ENCODE results near the gene ANAPC15. TPM values are rescaled to one million over a fixed set of nuclear protein-coding genes. Genes with fewer than 3 reads are reported as not detected.
A peak's percentile ranks its signal among the peaks of the same experiment; 100 is the strongest.
"Not testable (repeated sequence)": the region's sequence is repeated elsewhere in the genome, so short reads cannot be mapped to it uniquely, and the experiment has no call there.

The ANAPC15 gene
- total and polyA plus RNA-seq, 7 experiments from 2014 or later = 43.0 to 113 (median 50.1) TPM

GRCh38 chr11:72150882-72151281 lies 38.4 kb upstream of the ANAPC15 start:
- peaks cover 0 to 12% (median 5%) of the 10 kb centered on the region in 5 donors for H3K27me3 Mint-ChIP-seq
- CTCF ChIA-PET = no interaction called here
- H3K27ac Mint-ChIP-seq = no peak overlapping the region

GRCh38 chr11:72146625-72147024 lies 34.1 kb upstream of the ANAPC15 start:
- no peak overlapping the region for H3K4me3 ChIP-seq (ENCODE audit: low read length)
- no peak overlapping the region for H3K27ac ChIP-seq (ENCODE audit: low read depth, low read length)
- CTCF ChIA-PET = interaction anchor here (0.6 kb wide), 1 partner anchor 121 kb away, joined by 6 read pairs; no protein-coding TSS in a partner anchor
- no peaks in the 10 kb centered on the region for H3K36me3 ChIP-seq (ENCODE audit: control insufficient read depth in 2 of 3, insufficient read depth in 3 of 3, low read length in 3 of 3)
- Mint-ChIP-seq H3K4me3 (no peak overlapping the region), H3K4me1 (peaks cover 0 to 7% (median 3%) of the 10 kb centered on the region in 7 donors), H3K27me3 (peaks cover 0 to 11% (median 4%) of the 10 kb centered on the region in 5 donors), H3K9me3 (no peaks in the 10 kb centered on the region), H3K27ac (no peak overlapping the region), H3K36me3 (no peaks in the 10 kb centered on the region)
- H3K27me3 ChIP-seq (ENCODE audit: control insufficient read depth in 2 of 2, insufficient read depth in 2 of 2, low read length in 2 of 2) = no peaks in the 10 kb centered on the region
- no peaks in the 10 kb centered on the region for H3K4me1 ChIP-seq (ENCODE audit: control insufficient read depth in 2 of 2, insufficient read depth in 2 of 2, low read length in 2 of 2)
- DNase-seq (no peak), ATAC-seq (no peak)
- intact Hi-C loops (cut with micrococcal nuclease) = no loop called here
- POLR2A ChIA-PET = no interaction called here
- no peaks in the 10 kb centered on the region for H3K9me3 ChIP-seq (ENCODE audit: control insufficient read depth in 2 of 3, low read length in 3 of 3)

More at GRCh38 chr11:72150882-72151281, 38.4 kb upstream of the ANAPC15 start:
- no peak overlapping the region for H3K4me3 ChIP-seq (ENCODE audit: low read length)
- Mint-ChIP-seq H3K9me3 (no peaks in the 10 kb centered on the region), H3K4me1 (no peaks in the 10 kb centered on the region), H3K4me3 (no peak overlapping the region), H3K36me3 (no peaks in the 10 kb centered on the region)
- H3K27ac ChIP-seq (ENCODE audit: low read depth, low read length) = no peak overlapping the region
- no peak for ATAC-seq
- H3K4me1 ChIP-seq (ENCODE audit: control insufficient read depth in 2 of 2, insufficient read depth in 2 of 2, low read length in 2 of 2) = no peaks in the 10 kb centered on the region
- no peaks in the 10 kb centered on the region for H3K36me3 ChIP-seq (ENCODE audit: control insufficient read depth in 2 of 3, insufficient read depth in 3 of 3, low read length in 3 of 3)
- no peaks in the 10 kb centered on the region for H3K9me3 ChIP-seq (ENCODE audit: control insufficient read depth in 2 of 3, low read length in 3 of 3)
- H3K27me3 ChIP-seq (ENCODE audit: control insufficient read depth in 2 of 2, insufficient read depth in 2 of 2, low read length in 2 of 2) = no peaks in the 10 kb centered on the region
- POLR2A ChIA-PET = interaction anchor here (0.8 kb wide), 1 partner anchor 126 kb away, joined by 3 read pairs; no protein-coding TSS in a partner anchor
- intact Hi-C loops (cut with micrococcal nuclease) = no loop called here
- no peak for DNase-seq

- Mint-ChIP-seq H3K4me1 (peaks cover 0 to 18% (median 3%) of the 10 kb centered on the region in 7 donors), H3K36me3 (no peaks in the 10 kb centered on the region), H3K27ac (no peak overlapping the region), H3K9me3 (no peaks in the 10 kb centered on the region), H3K27me3 (peaks cover 1 to 15% (median 4%) of the 10 kb centered on the region in 5 donors), H3K4me3 (no peak overlapping the region)
- CTCF ChIA-PET = interaction anchor here (0.7 to 3.8 kb wide), 14 partner anchors 9 to 286 kb away, joined by 3 to 53 read pairs (median 5); no protein-coding TSS in a partner anchor
- no peak for ATAC-seq
- Histone ChIP-seq H3K4me1 (ENCODE audit: control insufficient read depth in 2 of 2, insufficient read depth in 2 of 2, low read length in 2 of 2) (no peaks in the 10 kb centered on the region), H3K27me3 (ENCODE audit: control insufficient read depth in 2 of 2, insufficient read depth in 2 of 2, low read length in 2 of 2) (no peaks in the 10 kb centered on the region), H3K36me3 (ENCODE audit: control insufficient read depth in 2 of 3, insufficient read depth in 3 of 3, low read length in 3 of 3) (no peaks in the 10 kb centered on the region), H3K9me3 (ENCODE audit: control insufficient read depth in 2 of 3, low read length in 3 of 3) (no peaks in the 10 kb centered on the region), H3K27ac (ENCODE audit: low read depth, low read length) (no peak overlapping the region), H3K4me3 (ENCODE audit: low read length) (no peak overlapping the region)
- intact Hi-C loops (cut with micrococcal nuclease) = loop anchor here (1.0 kb wide), 5 partner anchors 54 to 286 kb away; no protein-coding TSS in a partner anchor
- POLR2A ChIA-PET = interaction anchor here (0.6 to 1.0 kb wide), 2 partner anchors 78 to 120 kb away, joined by 3 read pairs; no protein-coding TSS in a partner anchor
- DNase-seq = no peak
These were observed 32.5 kb upstream of the ANAPC15 start for GRCh38 chr11:72144807-72145565.

- POLR2A ChIA-PET; intact Hi-C loops (cut with micrococcal nuclease); H3K9me3 ChIP-seq (ENCODE audit: control insufficient read depth in 2 of 3, low read length in 3 of 3); H3K9me3 Mint-ChIP-seq; H3K36me3 Mint-ChIP-seq; H3K36me3 ChIP-seq (ENCODE audit: control insufficient read depth in 2 of 3, insufficient read depth in 3 of 3, low read length in 3 of 3); DNase-seq; H3K4me1 ChIP-seq (ENCODE audit: control insufficient read depth in 2 of 2, insufficient read depth in 2 of 2, low read length in 2 of 2); ATAC-seq; H3K27ac ChIP-seq (ENCODE audit: low read depth, low read length); H3K27me3 ChIP-seq (ENCODE audit: control insufficient read depth in 2 of 2, insufficient read depth in 2 of 2, low read length in 2 of 2); H3K27ac Mint-ChIP-seq; H3K4me3 ChIP-seq (ENCODE audit: low read length); H3K4me3 Mint-ChIP-seq: not testable (repeated sequence)
- CTCF ChIA-PET = interaction anchor here (1.4 to 3.8 kb wide), 3 partner anchors 14 to 117 kb away, joined by 3 to 53 read pairs (median 9); no protein-coding TSS in a partner anchor
- peaks cover 3 to 15% (median 5%) of the 10 kb centered on the region in 5 donors for H3K27me3 Mint-ChIP-seq
- peaks cover 0 to 18% (median 3%) of the 10 kb centered on the region in 7 donors for H3K4me1 Mint-ChIP-seq
These were observed 30.0 kb upstream of the ANAPC15 start for GRCh38 chr11:72142543-72142942.

DNA sequence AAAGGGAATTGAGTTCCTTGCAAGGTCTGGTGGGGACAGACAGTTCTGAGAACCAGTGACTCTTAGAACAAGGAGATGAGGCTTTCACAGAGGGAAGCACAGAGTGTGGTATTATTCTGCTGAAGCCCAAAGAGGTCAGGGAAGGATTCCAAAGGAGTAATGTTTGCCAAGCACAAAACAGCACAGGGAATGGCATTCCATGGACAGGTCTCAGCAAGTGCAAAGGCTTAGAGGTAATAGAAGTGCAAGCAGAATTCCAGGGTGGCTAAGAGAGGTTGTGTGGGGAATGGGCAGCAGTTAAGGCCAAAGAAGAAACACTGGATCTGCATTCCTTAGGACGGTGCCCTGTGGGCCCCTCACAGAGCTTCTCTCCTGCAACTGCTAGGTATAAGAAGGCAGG lies 29.6 kb upstream of the ANAPC15 start:
- H3K9me3 ChIP-seq (ENCODE audit: control insufficient read depth in 2 of 3, low read length in 3 of 3); H3K27ac ChIP-seq (ENCODE audit: low read depth, low read length); H3K27me3 ChIP-seq (ENCODE audit: control insufficient read depth in 2 of 2, insufficient read depth in 2 of 2, low read length in 2 of 2); ATAC-seq; H3K4me1 ChIP-seq (ENCODE audit: control insufficient read depth in 2 of 2, insufficient read depth in 2 of 2, low read length in 2 of 2); DNase-seq; H3K4me3 ChIP-seq (ENCODE audit: low read length); intact Hi-C loops (cut with micrococcal nuclease); POLR2A ChIA-PET; H3K36me3 Mint-ChIP-seq; H3K4me3 Mint-ChIP-seq; H3K27ac Mint-ChIP-seq; H3K9me3 Mint-ChIP-seq; H3K36me3 ChIP-seq (ENCODE audit: control insufficient read depth in 2 of 3, insufficient read depth in 3 of 3, low read length in 3 of 3): not testable (repeated sequence)
- Mint-ChIP-seq H3K4me1 (peaks cover 0 to 18% (median 3%) of the 10 kb centered on the region in 7 donors), H3K27me3 (peaks cover 3 to 15% (median 5%) of the 10 kb centered on the region in 5 donors)
- CTCF ChIA-PET = interaction anchor here (3.8 kb wide), 1 partner anchor 117 kb away, joined by 53 read pairs; no protein-coding TSS in a partner anchor

- peaks cover 3 to 15% (median 5%) of the 10 kb centered on the region in 5 donors for H3K27me3 Mint-ChIP-seq
- H3K9me3 ChIP-seq (ENCODE audit: control insufficient read depth in 2 of 3, low read length in 3 of 3) = no peaks in the 10 kb centered on the region
- H3K27ac ChIP-seq (ENCODE audit: low read depth, low read length) = no peak overlapping the region
- H3K4me3 ChIP-seq (ENCODE audit: low read length) = no peak overlapping the region
- H3K4me3 Mint-ChIP-seq = peak overlapping the region in 1 of 10 donors; percentile 3
- H3K4me1 Mint-ChIP-seq = peaks cover 0 to 22% (median 3%) of the 10 kb centered on the region in 7 donors
- no peaks in the 10 kb centered on the region for H3K4me1 ChIP-seq (ENCODE audit: control insufficient read depth in 2 of 2, insufficient read depth in 2 of 2, low read length in 2 of 2)
- POLR2A ChIA-PET = no interaction called here
- peaks cover 0 to 7% (median 0%) of the 10 kb centered on the region in 11 donors for H3K9me3 Mint-ChIP-seq
- peaks cover 0 to 3% (median 0%) of the 10 kb centered on the region in 5 donors for H3K36me3 Mint-ChIP-seq
- H3K27me3 ChIP-seq (ENCODE audit: control insufficient read depth in 2 of 2, insufficient read depth in 2 of 2, low read length in 2 of 2) = no peaks in the 10 kb centered on the region
- CTCF ChIA-PET = interaction anchor here (0.6 kb wide), 1 partner anchor 125 kb away, joined by 3 read pairs; no protein-coding TSS in a partner anchor
- H3K27ac Mint-ChIP-seq = peak overlapping the region in 2 of 9 donors; percentile 17 to 44
- DNase-seq = peak in 1 of 9 donors; percentile 33
- intact Hi-C loops (cut with micrococcal nuclease) = no loop called here
- no peak for ATAC-seq
- no peaks in the 10 kb centered on the region for H3K36me3 ChIP-seq (ENCODE audit: control insufficient read depth in 2 of 3, insufficient read depth in 3 of 3, low read length in 3 of 3)
These were observed 28.6 kb upstream of the ANAPC15 start for GRCh38 chr11:72141066-72141465.
